GM18508 (cell line): ENCODE measurements around the gene SLC16A5.
"Not testable (repeated sequence)": the region's sequence is repeated elsewhere in the genome, so short reads cannot be mapped to it uniquely, and the experiment has no call there.

Experiments
- ATAC-seq: cut with Tn5 transposase; IDR thresholded peaks from one replicate; pipeline ENCODE4 v1.9.1; 2021; ENCODE audit warnings: moderate number of reproducible peaks; ENCODE audit not compliant: insufficient read depth, unreplicated experiment

Gene SLC16A5

DNA sequence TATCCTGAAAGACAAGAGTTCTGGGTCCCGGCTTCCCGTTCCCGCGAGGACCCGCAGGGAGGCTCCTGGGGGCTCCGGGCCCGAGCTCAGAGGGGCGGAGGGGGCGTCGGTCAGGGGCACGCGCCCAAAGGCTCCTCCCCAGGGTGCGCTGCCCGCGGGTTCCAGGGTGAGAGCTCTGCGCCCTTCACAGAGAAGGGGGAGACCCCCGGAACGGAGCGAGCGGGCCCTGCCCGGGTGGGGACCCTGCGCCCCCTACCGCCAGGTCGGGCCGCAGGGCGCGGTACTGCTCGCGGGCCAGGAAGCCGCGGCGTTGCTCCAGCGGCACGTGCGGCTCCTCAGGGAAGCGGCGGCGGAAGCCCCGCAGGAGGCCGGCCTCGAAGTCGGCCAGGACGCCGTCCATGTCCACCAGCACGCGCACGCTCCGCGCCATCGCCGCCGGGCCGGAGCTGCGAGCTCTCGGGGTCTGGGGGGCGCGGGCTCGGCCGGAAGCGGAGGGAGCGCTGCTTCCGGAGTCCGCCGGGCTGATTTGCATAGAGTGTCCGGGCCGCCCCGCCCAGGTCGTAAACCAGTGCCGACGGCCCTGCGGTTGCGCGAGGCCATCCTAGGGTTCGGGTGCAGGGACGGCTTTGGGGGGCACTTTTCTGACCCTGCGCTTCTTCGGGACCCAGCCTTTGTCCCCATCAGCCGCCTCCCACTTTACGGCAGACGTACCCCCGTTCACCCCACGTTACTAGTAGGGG, 43.7 kb downstream of the SLC16A5 start, which contains the start of gene NT5C:
Gene NT5C, minus strand, starts transcription at position 465 of the 740 bp plus-strand sequence. Its CDS starts 35 bp downstream, at position 430.
- ATAC-seq: no peak

DNA sequence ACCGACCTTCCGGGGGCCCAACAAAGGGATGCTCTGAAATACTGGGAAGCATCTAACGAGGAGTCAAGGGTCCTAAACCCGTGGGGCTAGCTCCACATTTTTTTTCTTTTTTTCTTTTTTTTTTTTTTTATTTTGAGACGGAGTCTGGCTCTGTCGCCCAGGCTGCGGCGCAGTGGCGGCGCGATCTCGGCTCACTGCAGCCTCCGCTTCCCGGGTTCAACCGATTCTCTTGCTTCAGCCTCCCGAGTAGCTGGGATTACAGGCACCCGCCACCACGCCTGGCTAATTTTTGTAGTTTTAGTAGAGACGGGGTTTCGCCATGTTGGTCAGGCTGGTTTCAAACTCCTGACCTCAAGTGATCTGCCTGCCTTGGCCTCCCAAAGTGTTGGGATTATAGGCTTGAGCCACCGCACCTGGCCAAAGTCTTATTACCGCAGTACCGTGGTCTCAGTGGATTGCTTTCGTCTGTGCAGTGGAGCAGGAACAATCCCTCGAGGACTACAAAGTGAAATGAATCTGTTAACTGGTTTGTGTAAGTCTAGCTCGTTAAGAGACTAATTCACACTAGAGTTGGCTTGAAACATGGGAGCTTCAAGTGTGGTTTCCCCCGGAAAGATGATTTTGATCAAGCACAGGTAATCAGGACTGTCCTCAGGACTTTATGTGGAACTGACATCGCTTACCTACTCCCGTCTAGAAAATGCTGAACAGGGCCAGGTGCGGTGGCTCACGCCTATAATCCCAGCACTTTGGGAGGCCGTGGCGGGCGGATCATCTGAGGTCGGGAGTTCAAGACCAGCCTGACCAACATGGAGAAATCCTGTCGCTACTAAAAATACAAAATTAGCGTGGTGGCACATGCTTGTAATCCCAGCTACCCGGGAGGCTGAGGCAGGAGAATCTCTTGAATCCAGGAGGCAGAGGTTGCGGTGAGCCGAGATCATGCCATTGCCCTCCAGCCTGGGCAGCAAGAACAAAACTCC, 44.6 kb downstream of the SLC16A5 start:
- not testable (repeated sequence) for ATAC-seq

GRCh38 chr17:75133001-75133400, 45.2 kb downstream of the SLC16A5 start:
- ATAC-seq: no peak

- not testable (repeated sequence) for ATAC-seq
Observed at GRCh38 chr17:75133607-75134347, 46.0 kb downstream of the SLC16A5 start.

DNA sequence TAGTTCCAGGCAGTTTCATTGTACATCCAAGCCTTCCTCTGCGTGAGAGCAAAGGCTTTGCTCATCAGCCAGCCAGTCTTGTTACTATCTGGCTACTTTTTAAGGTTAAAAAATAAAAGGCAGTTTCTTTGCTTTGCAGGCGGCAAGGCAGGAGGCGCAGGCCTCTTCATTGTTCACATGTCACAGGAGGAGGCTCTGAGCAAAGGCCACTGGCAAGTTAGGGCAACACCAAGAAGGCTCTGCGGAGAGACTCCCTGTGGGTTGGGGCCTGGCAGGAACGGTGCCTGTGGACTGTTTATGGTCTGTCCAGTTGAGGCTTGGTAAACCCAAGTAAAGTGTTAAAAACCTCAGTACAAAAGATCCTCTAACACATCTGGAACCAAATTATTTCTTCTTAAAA, 47.7 kb downstream of the SLC16A5 start:
- ATAC-seq: no peak

DNA sequence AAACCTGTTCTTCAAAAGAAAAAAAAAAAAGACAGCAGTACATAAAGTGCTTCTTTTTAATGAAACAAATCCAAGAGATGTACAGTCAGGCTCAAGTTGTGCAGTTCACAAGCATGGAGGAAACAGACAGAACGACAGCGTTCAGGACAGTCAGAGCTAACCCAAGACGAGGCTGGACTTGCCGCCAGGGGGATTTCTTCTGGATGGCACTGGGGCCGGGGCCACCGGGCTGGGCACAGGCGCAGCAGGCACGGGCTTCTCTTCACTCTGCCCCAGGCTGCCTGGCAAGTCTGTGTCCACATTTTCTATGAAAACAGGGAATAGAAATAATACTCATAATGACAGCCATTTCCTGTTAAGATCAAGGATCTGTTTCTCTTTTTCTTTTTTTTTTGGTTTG, 48.2 kb downstream of the SLC16A5 start:
- no peak for ATAC-seq

DNA sequence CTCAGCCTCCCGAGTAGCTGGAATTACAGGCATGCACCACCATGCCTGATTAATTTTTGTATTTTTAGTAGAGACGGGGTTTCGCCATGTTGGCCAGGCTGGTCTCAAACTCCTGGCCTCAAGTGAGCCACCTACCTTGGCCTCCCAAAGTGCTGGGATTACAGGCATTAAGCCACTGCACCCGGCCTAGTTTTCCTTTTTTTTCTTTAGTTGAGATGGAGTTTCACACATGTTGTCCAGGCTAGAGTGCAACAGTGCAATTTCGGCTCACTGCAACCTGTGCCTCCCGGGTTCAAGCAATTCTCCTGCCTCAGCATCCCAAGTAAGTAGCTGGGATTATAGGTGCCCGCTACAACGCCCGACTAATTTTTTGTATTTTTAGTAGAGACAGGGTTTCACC, 50.0 kb downstream of the SLC16A5 start:
- not testable (repeated sequence) for ATAC-seq

DNA sequence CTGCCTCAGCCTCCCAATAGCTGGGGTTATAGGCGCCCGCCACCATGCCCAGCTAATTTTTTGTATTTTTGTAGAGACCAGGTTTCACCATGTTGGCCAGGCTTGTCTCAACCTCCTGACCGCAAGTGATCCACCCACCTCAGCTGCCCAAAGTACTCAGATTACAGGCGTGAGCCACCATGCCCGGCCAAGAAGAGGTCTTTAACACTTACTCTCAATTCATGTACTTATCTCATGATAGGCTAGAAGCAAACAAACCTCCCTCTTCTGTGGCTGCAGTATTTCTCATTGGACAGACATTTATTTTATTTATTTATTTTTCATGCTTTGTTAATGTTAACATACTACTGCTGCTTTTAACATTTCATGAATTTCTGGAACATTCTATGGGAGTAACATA, 50.8 kb downstream of the SLC16A5 start:
- no peak for ATAC-seq

DNA sequence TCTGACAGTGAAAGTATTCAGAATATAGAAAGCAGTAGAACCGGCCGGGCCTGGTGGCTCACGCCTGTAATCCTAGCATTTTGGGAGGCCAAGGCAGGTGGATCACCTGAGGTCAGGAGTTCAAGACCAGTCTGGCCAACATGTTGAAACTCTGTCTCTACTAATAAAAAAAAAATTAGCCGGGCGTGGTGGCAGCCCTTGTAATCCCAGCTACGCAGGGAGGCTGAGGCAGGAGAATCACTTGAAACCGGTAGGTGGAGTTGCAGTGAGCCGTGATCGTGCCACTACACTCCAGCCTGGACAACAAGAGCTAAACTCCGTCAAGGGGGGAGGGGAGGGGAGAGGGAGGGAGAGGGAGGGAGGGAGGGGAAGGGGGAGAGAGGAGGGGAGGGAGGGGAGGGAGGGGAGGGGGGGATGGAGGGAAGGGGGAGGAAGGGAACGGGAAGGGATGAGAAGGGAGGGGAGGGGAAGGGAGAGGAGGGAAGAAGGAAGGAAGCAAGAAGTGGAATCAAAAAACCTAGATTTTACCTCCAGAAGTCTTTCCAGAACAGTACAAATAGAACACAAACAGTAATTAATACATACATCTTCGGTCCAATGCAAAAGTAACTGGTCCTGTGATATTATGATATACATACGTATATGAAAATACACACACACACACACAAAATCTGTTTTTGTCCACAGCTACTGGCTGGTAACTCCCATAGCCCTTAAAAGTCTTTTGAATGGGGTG, 54.6 kb downstream of the SLC16A5 start:
- ATAC-seq: no peak

DNA sequence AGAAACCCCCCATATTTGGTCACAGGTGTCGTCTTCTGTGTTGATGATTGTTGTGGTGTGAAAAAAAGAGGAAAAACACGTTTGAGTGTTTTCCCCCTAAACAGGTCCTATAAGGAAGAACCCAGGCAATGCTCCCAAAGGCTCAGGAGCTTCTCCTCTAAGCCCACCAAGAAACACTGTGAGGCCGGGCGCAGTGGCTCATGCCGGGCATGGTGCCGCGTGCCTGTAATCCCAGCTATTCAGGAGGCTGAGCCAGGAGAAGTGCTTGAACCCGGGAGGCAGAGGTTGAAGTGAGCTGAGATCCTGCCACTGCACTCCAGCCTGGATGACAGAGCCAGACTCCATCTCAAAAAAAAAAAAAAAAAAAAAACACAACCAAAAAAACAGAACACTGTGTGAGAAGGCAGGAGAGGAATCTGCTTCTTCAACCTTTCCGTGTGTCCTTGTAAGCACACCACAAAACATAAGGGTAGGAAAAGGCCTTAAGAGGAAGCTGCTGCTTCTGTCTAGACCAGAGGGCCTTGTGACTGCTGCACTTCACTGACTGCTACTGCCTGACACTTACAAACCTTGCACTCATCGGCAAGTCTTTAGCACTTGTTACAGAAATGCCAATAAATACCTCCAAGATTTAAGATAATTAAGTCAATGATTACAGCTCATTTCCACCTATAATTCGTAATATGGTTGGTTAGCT, 57.2 kb downstream of the SLC16A5 start:
- ATAC-seq: no peak

DNA sequence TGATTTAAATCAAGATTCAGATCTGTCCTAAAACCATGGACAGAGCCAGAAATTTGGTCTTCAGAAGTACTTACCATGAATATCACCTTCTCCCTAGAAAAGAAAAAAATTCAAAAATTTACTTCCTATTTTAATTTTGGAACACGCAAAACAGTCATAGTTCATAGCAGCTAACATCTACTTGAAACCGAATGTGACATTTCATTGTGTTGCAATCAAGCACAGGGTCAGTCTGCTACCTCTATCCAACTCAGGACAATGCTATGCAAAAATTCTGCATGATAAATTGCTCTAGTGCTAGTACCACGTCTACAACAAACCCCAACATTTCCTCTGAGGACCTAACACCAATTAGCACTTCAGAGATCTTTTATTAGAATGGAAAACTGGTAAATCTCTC, 58.8 kb downstream of the SLC16A5 start:
- ATAC-seq: no peak

- no peak for ATAC-seq
Observed at GRCh38 chr17:75147878-75148546, 60.3 kb downstream of the SLC16A5 start.

- no peak for ATAC-seq
Observed at GRCh38 chr17:75151930-75152329, 64.2 kb downstream of the SLC16A5 start.

GRCh38 chr17:75152523-75152921, 64.8 kb downstream of the SLC16A5 start:
- no peak for ATAC-seq

- ATAC-seq: no peak
Observed at GRCh38 chr17:75152922-75153779, 65.4 kb downstream of the SLC16A5 start.

GRCh38 chr17:75153780-75154194, 66.0 kb downstream of the SLC16A5 start:
- no peak for ATAC-seq

- ATAC-seq: peak; percentile 84
Observed at GRCh38 chr17:75154195-75155106, 66.7 kb downstream of the SLC16A5 start, which contains the start of gene JPT1. Gene JPT1 (minus strand): TSS chr17:75154512. CDS start chr17:75154397, 115 bp downstream.
